Mesenchymal stem cell (in vitro differentiated cells and primary cell): ENCODE measurements around the gene NEK5.

Experiments
- DNase-seq: peaks from one replicate; pipeline ENCODE4 v3.0.0-alpha.2; 2013
- H2AFZ ChIP-seq: one replicate; pipeline ENCODE4 v1.6.1; 2013; ENCODE audit warnings: low read depth, mild to moderate bottlenecking, control low read depth, inconsistent platforms, low read length, moderate library complexity
- H2AK5ac ChIP-seq: 2 replicates; pipeline ENCODE4 v1.6.1; 2013; ENCODE audit warnings: low read length, moderate library complexity, mild to moderate bottlenecking, inconsistent platforms; ENCODE audit not compliant: severe bottlenecking
- H2BK120ac ChIP-seq: one replicate; pipeline ENCODE4 v1.6.1; 2013; ENCODE audit warnings: low read depth, mild to moderate bottlenecking, inconsistent platforms, low read length, moderate library complexity
- H2BK12ac ChIP-seq, 2 experiments: one replicate each; pipeline ENCODE4 v1.6.1; 2013; ENCODE audit warnings: inconsistent platforms in 2 of 2, low read length in 2 of 2, mild to moderate bottlenecking in 2 of 2, moderate library complexity in 2 of 2, control low read depth in 1 of 2
- H2BK15ac ChIP-seq: one replicate; pipeline ENCODE4 v1.6.1; 2013; ENCODE audit warnings: mild to moderate bottlenecking, low read depth, inconsistent platforms; ENCODE audit not compliant: poor library complexity, severe bottlenecking
- H2BK5ac ChIP-seq: 2 replicates; pipeline ENCODE4 v1.6.1; 2013; ENCODE audit warnings: low read depth, mild to moderate bottlenecking, low read length, control low read depth, inconsistent platforms; ENCODE audit not compliant: poor library complexity, severe bottlenecking
- H3K14ac ChIP-seq, 2 experiments: one replicate each; pipeline ENCODE4 v1.6.1; 2013; ENCODE audit warnings: inconsistent platforms in 2 of 2, low read length in 2 of 2, control low read depth in 1 of 2, mild to moderate bottlenecking in 1 of 2, moderate library complexity in 1 of 2
- H3K18ac ChIP-seq, 2 experiments: one replicate each; pipeline ENCODE4 v1.6.1; 2013; ENCODE audit warnings: inconsistent platforms in 2 of 2, low read length in 2 of 2, control low read depth in 1 of 2, low read depth in 1 of 2, mild to moderate bottlenecking in 1 of 2
- H3K23ac ChIP-seq, 2 experiments: one replicate each; pipeline ENCODE4 v1.6.1; 2013; ENCODE audit warnings: inconsistent platforms in 2 of 2, low read length in 2 of 2, mild to moderate bottlenecking in 2 of 2, moderate library complexity in 2 of 2, control low read depth in 1 of 2
- H3K27ac ChIP-seq: 2 replicates; pipeline ENCODE4 v1.5.1; 2013; ENCODE audit warnings: mild to moderate bottlenecking, moderate library complexity, low read length, control low read depth, inconsistent platforms; ENCODE audit not compliant: poor library complexity, severe bottlenecking
- H3K27me3 ChIP-seq, 2 experiments: 2 replicates each; pipeline versions ENCODE4 v1.6.1 to v1.7.0; 2013; ENCODE audit warnings: low read length in 2 of 2, mild to moderate bottlenecking in 2 of 2, moderate library complexity in 2 of 2, control low read depth in 1 of 2, inconsistent platforms in 1 of 2; ENCODE audit not compliant: control insufficient read depth in 1 of 2, insufficient read depth in 1 of 2
- H3K36me3 ChIP-seq, 2 experiments: 2 replicates each; pipeline versions ENCODE4 v1.6.1 to v1.7.0; 2013; ENCODE audit warnings: low read length in 2 of 2, control low read depth in 1 of 2, inconsistent platforms in 1 of 2, low read depth in 1 of 2, mild to moderate bottlenecking in 1 of 2; ENCODE audit not compliant: insufficient read depth in 2 of 2, control insufficient read depth in 1 of 2
- H3K4ac ChIP-seq, 2 experiments: one replicate each; pipeline ENCODE4 v1.6.1; 2013; ENCODE audit warnings: inconsistent platforms in 2 of 2, low read length in 2 of 2, mild to moderate bottlenecking in 2 of 2, moderate library complexity in 2 of 2, control low read depth in 1 of 2, low read depth in 1 of 2
- H3K4me1 ChIP-seq: 2 replicates; pipeline ENCODE4 v1.6.1; 2013; ENCODE audit warnings: low read depth, low read length, control low read depth; ENCODE audit not compliant: control insufficient read depth, insufficient read depth
- H3K4me2 ChIP-seq: 2 replicates; pipeline ENCODE4 v1.6.1; 2013; ENCODE audit warnings: low read length, mild to moderate bottlenecking, inconsistent platforms; ENCODE audit not compliant: poor library complexity, severe bottlenecking
- H3K4me3 ChIP-seq, 2 experiments: 2 replicates each; pipeline versions ENCODE4 v1.5.1 to v1.7.0; 2013; ENCODE audit warnings: low read length in 2 of 2, mild to moderate bottlenecking in 2 of 2, control low read depth in 1 of 2, low read depth in 1 of 2; ENCODE audit not compliant: insufficient read depth in 1 of 2
- H3K79me1 ChIP-seq: replicated peaks from 2 replicates; pipeline ENCODE4 v1.6.1; 2013; ENCODE audit warnings: mild to moderate bottlenecking, control low read depth, low read length, inconsistent platforms; ENCODE audit not compliant: poor library complexity, severe bottlenecking
- H3K9ac ChIP-seq: 2 replicates; pipeline ENCODE4 v1.7.0; 2013; ENCODE audit warnings: mild to moderate bottlenecking, low read length, moderate library complexity
- H3K9me3 ChIP-seq: 2 replicates; pipeline ENCODE4 v1.7.0; 2013; ENCODE audit warnings: mild to moderate bottlenecking, low read length; ENCODE audit not compliant: control insufficient read depth
- H4K8ac ChIP-seq: one replicate; pipeline ENCODE4 v1.6.1; 2013; ENCODE audit warnings: inconsistent platforms, mild to moderate bottlenecking, low read length, moderate library complexity
- H4K91ac ChIP-seq: one replicate; pipeline ENCODE4 v1.6.1; 2013; ENCODE audit warnings: mild to moderate bottlenecking, low read length, inconsistent platforms
- WGBS: methylation state at CpG from one replicate; pipeline ENCODE4 v1.1.7; 2013; ENCODE audit warnings: mixed read lengths; 5-methylcytosine and 5-hydroxymethylcytosine counted together

Gene NEK5

GRCh38 chr13:52001120-52001731, 127.6 kb downstream of the NEK5 start:
- H3K4ac ChIP-seq: no peak overlapping the region
- no peak overlapping the region for H3K27ac ChIP-seq
- no peak overlapping the region for H2BK120ac ChIP-seq
- no peak overlapping the region for H3K18ac ChIP-seq
- peaks cover 7% of the 10 kb centered on the region for H3K4me1 ChIP-seq
- no peak overlapping the region for H2AFZ ChIP-seq
- no peak overlapping the region for H2BK15ac ChIP-seq
- no peak overlapping the region for H2BK12ac ChIP-seq
- H2BK5ac ChIP-seq: no peak overlapping the region
- no peaks in the 10 kb centered on the region for H3K9me3 ChIP-seq
- H3K9ac ChIP-seq: no peak overlapping the region
- no peak overlapping the region for H2AK5ac ChIP-seq
- H4K8ac ChIP-seq: no peak overlapping the region
- 68% methylated on average over 3 of the region's 3 CpGs for WGBS
- DNase-seq: peak; percentile 48
- H3K4me3 ChIP-seq: no peak overlapping the region
- no peak overlapping the region for H3K4me2 ChIP-seq
- no peak overlapping the region for H3K14ac ChIP-seq
- no peak overlapping the region for H3K23ac ChIP-seq
- peaks cover 26 to 39% of the 10 kb centered on the region in 2 experiments for H3K27me3 ChIP-seq
- peaks cover 9% of the 10 kb centered on the region for H3K79me1 ChIP-seq
- H3K36me3 ChIP-seq: no peaks in the 10 kb centered on the region
- no peak overlapping the region for H4K91ac ChIP-seq

- Histone ChIP-seq H2BK15ac (no peak overlapping the region), H3K27ac (no peak overlapping the region), H3K79me1 (peaks cover 15% of the 10 kb centered on the region)
Measured at GRCh38 chr13:51999921-52000320, 129.0 kb downstream of the NEK5 start.

GRCh38 chr13:51999510-51999911, 129.4 kb downstream of the NEK5 start:
- H2AK5ac ChIP-seq: no peak overlapping the region
- H3K27ac ChIP-seq: no peak overlapping the region
- 87% methylated on average over 13 of the region's 13 CpGs for WGBS
- no peak overlapping the region for H2BK120ac ChIP-seq
- no peak overlapping the region for H3K4me3 ChIP-seq
- H3K4ac ChIP-seq: no peak overlapping the region
- H2AFZ ChIP-seq: no peak overlapping the region
- H4K8ac ChIP-seq: no peak overlapping the region
- H2BK15ac ChIP-seq: no peak overlapping the region
- peaks cover 7% of the 10 kb centered on the region for H3K4me1 ChIP-seq
- no peak overlapping the region for H2BK5ac ChIP-seq
- H3K79me1 ChIP-seq: peaks cover 12% of the 10 kb centered on the region
- H3K18ac ChIP-seq: no peak overlapping the region
- H3K36me3 ChIP-seq: no peaks in the 10 kb centered on the region
- no peaks in the 10 kb centered on the region for H3K9me3 ChIP-seq
- H3K4me2 ChIP-seq: no peak overlapping the region
- no peak overlapping the region for H2BK12ac ChIP-seq
- no peak overlapping the region for H3K14ac ChIP-seq
- H4K91ac ChIP-seq: no peak overlapping the region
- no peak overlapping the region for H3K23ac ChIP-seq
- H3K27me3 ChIP-seq: peaks cover 38 to 49% of the 10 kb centered on the region in 2 experiments
- no peak for DNase-seq
- H3K9ac ChIP-seq: no peak overlapping the region

More at GRCh38 chr13:51999921-52000320, 129.0 kb downstream of the NEK5 start:
- H3K14ac ChIP-seq: no peak overlapping the region
- no peak overlapping the region for H3K9ac ChIP-seq
- H2BK12ac ChIP-seq: no peak overlapping the region
- no peak overlapping the region for H4K8ac ChIP-seq
- H4K91ac ChIP-seq: no peak overlapping the region
- no peak for DNase-seq
- H3K18ac ChIP-seq: no peak overlapping the region
- H3K23ac ChIP-seq: no peak overlapping the region
- peaks cover 7% of the 10 kb centered on the region for H3K4me1 ChIP-seq
- no peak overlapping the region for H2BK120ac ChIP-seq
- 75% methylated on average over 1 of the region's 1 CpG for WGBS
- H3K9me3 ChIP-seq: no peaks in the 10 kb centered on the region
- H2BK5ac ChIP-seq: no peak overlapping the region
- H3K36me3 ChIP-seq: no peaks in the 10 kb centered on the region
- H3K27me3 ChIP-seq: peaks cover 38 to 47% of the 10 kb centered on the region in 2 experiments
- H2AK5ac ChIP-seq: no peak overlapping the region
- H2AFZ ChIP-seq: no peak overlapping the region
- H3K4me3 ChIP-seq: no peak overlapping the region
- no peak overlapping the region for H3K4ac ChIP-seq
- no peak overlapping the region for H3K4me2 ChIP-seq

GRCh38 chr13:51998723-51999509, 130.0 kb downstream of the NEK5 start:
- no peak overlapping the region for H2BK12ac ChIP-seq
- no peak overlapping the region for H3K4ac ChIP-seq
- no peak overlapping the region for H3K9ac ChIP-seq
- H3K36me3 ChIP-seq: no peaks in the 10 kb centered on the region
- no peak overlapping the region for H3K18ac ChIP-seq
- no peaks in the 10 kb centered on the region for H3K9me3 ChIP-seq
- H3K27ac ChIP-seq: no peak overlapping the region
- H3K14ac ChIP-seq: no peak overlapping the region
- DNase-seq: no peak
- peaks cover 12% of the 10 kb centered on the region for H3K79me1 ChIP-seq
- no peak overlapping the region for H3K4me3 ChIP-seq
- H3K23ac ChIP-seq: no peak overlapping the region
- no peak overlapping the region for H2BK15ac ChIP-seq
- no peak overlapping the region for H4K91ac ChIP-seq
- no peak overlapping the region for H3K4me2 ChIP-seq
- WGBS: 50% methylated on average over 5 of the region's 6 CpGs
- no peak overlapping the region for H2AK5ac ChIP-seq
- no peak overlapping the region for H4K8ac ChIP-seq
- no peak overlapping the region for H2BK5ac ChIP-seq
- peaks cover 38 to 49% of the 10 kb centered on the region in 2 experiments for H3K27me3 ChIP-seq
- peaks cover 7% of the 10 kb centered on the region for H3K4me1 ChIP-seq
- H2AFZ ChIP-seq: no peak overlapping the region
- H2BK120ac ChIP-seq: no peak overlapping the region
